Measurements from ENCODE around the gene FCHSD1.

Gene FCHSD1

GRCh38 chr5:141650851-141651727, at the start of gene FCHSD1:
TSS of gene FCHSD1 (minus strand) at chr5:141651418. CDS start at chr5:141651368, 50 bp downstream.
- peak; percentile 82 for DNase-seq

DNA sequence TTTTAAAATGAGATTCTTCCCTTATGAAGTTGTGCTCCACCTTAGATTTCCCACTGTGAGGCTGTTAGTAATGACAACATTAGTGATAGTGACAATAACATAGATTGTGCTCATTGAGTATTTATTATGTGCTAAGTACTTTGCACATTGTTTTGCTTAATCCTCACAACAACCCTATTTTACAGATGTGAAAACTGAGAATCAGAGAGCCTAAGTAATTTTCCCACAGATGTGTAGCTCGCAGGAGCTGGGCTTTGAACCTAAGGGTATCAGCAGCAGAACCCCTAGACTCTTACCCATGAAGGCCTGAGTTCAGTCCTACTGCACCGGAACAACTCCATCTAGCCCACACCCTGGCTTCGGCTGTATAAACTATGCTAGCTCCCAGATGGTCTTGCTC, 46.4 kb upstream of the FCHSD1 start:
- DNase-seq = no peak

- DNase-seq = no peak
Observed at GRCh38 chr5:141696431-141696830, 45.2 kb upstream of the FCHSD1 start.

DNA sequence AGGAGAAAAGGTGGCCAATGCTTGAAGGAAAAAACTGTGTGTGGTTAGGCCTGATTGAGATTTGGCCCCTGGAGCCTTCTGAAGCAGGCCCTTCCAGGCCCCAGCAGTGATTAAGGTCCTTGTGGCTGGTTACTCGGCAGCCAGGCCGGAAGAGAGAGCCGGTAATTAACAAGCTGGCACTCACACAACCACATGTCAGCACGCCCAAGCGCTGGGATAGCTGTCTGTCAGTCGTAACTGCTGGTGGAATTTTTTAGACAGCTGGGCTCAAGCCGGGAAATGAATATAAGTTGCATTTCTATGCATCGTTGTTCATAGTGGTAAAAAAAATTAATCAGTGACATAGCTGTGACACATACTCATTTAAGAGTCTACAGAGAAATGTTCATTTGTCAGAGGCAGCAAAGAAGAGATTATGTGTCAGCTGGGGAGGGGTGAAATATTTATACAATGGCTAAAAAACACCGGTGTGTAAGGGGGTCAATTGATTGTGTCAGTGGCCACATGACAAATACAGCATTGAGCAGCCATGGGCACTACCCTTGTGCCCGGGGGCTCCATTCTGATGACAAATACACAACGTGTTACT, 44.5 kb upstream of the FCHSD1 start:
- DNase-seq = no peak

- DNase-seq = no peak
Observed at GRCh38 chr5:141694479-141694878, 43.3 kb upstream of the FCHSD1 start.

GRCh38 chr5:141692919-141693725, 41.9 kb upstream of the FCHSD1 start:
- peak; percentile 63 for DNase-seq

GRCh38 chr5:141692533-141692888, 41.3 kb upstream of the FCHSD1 start:
- DNase-seq = no peak

GRCh38 chr5:141691867-141692532, 40.8 kb upstream of the FCHSD1 start:
- DNase-seq = peak; percentile 89

GRCh38 chr5:141691286-141691866, 40.2 kb upstream of the FCHSD1 start:
- DNase-seq = no peak

GRCh38 chr5:141686648-141687416, 35.6 kb upstream of the FCHSD1 start:
- DNase-seq = no peak

- no peak for DNase-seq
Observed at GRCh38 chr5:141685591-141685990, 34.4 kb upstream of the FCHSD1 start.

- no peak for DNase-seq
Observed at GRCh38 chr5:141683596-141684141, 32.5 kb upstream of the FCHSD1 start.

DNA sequence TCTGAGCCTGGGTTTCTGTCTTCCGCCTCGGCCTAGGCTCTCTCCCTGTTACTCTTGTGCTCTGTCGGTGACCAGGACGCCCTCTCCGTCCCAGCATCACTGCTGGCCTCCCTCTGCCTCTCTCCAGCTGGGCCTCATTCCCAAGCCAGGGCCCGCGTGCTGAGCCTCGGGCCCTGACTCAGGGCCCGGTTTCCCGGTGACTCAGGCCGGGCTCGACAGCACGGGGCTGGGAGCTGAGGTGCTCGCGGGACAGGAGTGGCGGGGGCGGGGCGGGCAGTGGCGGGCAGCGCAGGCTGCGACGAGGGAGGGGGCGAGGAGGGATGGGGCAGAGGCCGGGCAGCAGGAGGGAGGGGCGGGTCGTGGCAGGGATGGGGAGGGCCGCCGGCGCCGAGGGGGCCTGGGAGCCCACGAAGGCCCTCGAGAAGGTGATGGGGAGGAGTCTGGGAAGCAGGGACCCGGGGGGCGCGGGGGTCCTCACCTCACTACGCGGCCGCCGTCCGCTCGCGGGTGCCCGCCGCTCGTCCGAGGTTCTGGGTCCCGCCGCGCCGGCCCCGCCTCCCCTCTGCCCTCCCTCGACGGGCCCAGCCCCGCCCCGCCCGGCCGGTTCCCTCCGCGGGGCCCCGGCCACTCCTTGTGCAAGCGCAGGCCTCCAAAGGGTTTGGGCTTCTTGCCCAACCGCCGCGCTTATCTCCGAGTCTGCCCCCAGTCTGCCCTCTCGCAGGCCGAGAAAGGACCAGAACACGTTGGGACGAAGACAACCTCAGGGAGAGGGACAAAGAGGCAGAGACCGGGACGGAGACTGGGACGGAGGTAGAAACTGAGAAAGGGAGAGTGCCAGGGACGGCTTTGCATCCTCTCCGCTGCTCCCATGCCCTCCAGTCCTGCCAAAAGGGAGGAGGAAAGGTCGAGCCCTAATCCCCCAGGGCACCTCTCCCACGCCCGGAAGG, 30.8 kb upstream of the FCHSD1 start, which contains the start of gene ARAP3:
Gene ARAP3 (minus strand): TSS at position 536 of the 947 bp plus-strand sequence. CDS start 1,744 bp downstream, outside the sequence.
- peak; percentile 53 for DNase-seq

GRCh38 chr5:141681295-141681694, 30.1 kb upstream of the FCHSD1 start:
- no peak for DNase-seq

DNA sequence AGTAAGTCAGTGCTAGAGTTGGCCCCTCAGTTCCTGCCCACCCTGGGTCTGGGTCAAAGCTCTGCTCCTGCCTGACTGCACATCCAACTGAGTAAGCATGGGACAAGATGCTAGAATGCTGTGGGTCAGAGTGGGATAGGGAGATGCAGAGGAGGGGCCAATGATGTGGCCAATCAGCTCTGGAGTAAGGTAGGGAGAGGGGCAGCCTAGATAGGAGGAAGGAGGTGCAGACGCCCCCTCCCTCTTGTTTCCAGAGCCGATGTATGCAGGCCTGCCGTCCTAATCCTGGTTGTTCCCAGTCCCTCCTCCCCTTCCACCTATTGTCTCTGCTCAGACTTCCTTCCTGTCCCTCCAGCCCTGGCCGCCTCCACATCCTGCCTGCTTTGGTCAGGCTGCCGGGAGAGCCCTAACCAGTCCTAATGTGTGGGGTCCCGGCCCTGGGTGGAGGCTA, 29.6 kb upstream of the FCHSD1 start:
- DNase-seq = no peak

GRCh38 chr5:141680178-141680577, 29.0 kb upstream of the FCHSD1 start:
- no peak for DNase-seq

GRCh38 chr5:141677415-141677814, 26.2 kb upstream of the FCHSD1 start:
- DNase-seq = no peak

GRCh38 chr5:141675672-141676071, 24.5 kb upstream of the FCHSD1 start:
- DNase-seq = no peak

DNA sequence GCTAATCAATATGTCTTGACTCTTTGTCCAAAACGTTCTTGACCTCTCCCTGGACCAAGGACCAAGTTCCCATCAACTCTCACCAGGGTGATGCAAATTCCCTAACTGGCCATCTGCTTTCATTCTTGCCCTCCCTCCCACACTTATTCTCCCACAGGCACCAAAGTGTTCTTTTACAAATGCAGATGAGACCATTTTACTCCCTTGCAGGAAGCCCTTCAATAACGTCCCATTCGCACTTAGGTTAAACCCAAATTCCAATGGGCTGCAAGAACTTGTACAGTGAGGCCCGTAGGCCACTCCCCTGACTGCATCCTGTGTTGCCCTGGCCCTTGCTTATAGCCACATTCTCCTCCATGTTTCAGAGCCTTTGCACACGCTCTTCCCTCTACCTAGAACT, 23.5 kb upstream of the FCHSD1 start:
- DNase-seq = no peak

All from activated T-cell treated with anti-CD3 and anti-CD28 coated beads, Interleukin-2, amount 50 U/mL, for 1 hour (primary cell).